ENCODE data around the gene ST7L.

The ST7L gene

DNA sequence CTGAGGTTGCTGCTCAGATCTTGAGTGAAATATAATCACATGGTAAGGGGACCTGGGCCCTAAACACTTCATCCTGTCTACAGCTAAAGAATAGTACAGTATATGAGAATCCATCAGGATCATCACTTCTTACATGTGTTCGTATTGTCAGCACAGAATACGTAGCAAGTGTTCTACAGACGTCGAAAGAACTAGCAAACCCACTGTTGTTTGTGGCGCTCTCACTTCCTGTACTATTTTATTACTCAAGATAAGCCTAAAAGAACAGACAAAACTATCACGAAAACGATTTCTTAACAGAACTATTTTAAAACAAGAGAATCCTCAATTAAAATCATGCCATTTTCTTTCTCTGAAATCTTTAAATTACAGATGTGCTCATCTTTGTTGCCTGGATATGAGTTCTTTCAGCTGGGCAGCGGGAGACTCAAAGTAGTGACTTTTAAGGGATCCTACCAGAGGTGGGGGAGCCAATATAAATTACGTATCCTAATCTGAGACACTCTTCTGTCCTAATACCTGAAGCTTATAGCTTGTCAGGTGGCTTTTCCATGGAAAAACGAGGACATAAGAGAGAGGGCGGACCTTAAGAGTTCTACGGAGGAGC lies 724 bp downstream of the ST7L start:
- DNase-seq, result no peak

DNA sequence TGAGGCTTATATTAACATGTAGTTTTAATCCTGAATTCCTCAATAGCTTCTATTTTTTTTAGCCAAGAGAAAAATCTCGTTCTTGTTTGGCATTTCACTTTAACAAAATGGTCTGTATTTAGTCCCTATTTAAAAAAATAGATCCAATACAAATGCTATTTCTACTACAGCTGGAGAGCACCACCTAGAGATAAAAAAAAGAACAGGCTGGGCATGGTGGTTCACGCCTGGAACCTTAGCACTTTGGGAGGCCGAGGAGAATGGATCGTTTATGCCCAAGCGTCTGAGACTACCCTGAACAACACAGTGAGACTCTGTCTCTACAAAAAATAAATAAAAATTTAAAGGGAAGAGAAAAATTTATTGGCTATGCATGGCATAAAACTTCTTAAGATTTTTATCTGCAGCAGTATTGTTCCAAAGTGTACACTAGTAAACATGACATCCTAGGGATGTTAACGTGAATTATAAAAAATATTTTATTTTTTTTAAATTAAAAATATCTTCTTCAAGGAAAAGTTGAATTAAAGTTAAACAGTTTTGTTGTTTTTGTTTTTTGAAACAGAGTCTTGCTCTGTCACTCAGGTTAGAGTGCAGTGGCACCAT lies 4.4 kb downstream of the ST7L start:
- DNase-seq, result peak; percentile 45

DNA sequence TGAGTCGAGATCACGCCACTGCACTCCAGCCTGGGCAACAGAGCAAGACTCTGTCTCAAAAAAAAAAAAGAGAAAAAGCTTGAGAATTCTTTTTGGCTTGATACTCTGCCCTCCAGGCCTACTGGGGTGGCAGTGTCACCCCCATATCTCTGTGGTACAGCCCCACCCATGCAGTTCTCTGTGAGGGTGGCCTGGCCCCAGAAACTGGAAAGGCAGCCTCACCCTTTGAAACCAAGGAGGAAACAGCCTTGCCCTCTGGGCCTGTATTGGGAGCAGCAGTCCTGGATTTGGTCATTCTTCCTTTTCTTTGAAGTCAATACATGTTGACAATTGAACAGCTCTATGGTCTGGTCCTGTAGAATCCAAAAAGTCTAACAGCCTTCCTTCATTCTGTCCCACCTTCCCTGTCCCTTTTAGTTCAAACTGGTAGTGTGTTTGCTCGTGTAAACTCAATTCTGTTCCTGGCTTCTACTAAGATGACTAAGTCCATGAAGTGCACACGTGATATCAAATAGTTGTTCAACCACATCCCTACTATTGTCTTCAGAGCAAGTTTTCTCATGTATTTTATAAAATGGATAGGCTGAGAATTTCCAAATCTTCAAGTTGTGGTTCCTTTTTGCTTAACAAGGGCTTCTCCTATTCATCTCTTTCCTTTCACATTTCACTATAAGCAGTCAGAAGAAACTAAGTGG lies 13.2 kb downstream of the ST7L start:
- DNase-seq, result no peak

DNA sequence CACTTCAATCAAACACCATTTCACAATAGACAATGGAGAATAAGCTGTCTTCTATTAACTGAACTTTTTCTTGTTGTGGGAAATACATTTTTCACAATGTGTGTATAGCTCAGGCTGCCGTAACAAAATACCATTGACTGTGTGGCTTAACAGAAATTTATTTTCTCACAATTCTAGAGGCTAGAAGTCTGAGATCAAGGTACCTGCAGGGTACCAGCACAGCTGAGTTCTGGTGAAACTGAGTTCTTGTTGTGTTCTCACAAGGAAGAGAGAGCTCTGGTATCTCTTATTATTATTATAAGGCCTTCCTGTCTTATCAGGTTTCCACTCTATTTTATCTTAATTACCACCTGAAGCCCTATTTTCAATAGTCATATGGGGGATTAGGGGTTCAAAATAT lies 15.4 kb downstream of the ST7L start:
- no peak for DNase-seq

DNA sequence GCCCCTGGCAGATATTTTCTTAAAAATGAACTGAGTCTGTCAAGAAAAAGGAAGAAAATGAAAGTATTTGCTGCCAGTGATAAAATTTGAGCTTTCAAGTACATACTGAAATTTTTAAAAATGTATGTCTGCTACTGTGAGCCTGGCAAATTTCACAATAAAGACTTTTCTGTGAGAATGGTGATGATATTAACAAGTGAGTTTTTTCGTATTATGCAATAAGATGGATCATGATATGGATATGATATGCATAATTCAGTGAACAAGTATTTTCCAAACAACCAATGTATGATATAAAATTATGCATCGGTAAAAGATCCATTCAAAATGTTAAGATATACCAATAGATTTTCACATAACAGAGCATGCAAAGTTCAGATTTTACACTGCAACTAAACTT lies 15.9 kb downstream of the ST7L start:
- no peak for DNase-seq

DNA sequence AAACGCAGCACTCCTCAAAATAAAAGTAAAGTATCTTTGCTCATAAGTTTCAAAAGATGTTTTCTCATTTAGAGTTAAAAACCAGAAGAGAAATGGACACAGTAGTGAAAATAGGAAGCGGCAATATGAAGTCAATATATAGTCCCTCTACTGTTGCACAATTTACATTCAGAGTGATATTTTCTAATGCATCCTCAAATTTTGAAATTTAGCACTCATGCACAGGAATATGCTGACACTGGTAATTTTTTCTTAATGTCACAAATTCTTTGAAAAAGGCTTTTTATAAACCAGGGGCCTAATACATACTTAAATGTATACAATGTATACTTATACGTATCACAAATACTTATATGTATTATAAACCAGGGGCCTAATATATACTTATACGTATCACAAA lies 19.5 kb downstream of the ST7L start:
- no peak for DNase-seq

DNA sequence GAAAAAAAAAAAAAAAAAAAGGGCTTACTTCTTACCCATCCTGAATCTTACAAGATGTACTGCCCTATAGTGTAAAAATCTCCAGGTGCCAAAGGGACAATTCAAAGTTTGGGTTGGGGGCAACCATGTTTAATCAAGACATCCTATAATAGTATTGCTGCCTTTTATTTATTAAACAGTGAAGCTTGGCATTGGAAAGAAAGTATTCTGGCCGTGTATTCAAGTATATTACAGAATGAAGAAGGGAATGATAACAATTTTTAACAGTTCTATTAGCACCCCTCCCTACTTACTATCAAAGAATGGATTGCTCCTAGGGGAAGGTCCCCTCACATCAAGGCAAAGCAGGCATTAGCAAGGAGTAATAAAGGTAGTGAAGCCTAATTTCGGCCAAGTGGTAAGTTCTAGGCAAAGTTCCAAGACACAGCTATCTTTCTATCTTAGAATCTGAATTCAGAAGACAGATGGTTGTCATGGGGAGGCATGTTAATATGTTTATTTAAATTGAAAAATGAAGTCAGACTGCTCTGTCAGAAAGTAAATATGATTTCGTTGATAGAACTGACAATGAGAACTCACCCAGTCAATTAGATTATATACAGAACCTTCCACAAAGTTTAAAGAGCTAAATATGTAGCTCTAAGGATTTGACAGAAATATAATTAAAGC lies 24.6 kb downstream of the ST7L start:
- peak; percentile 47 for DNase-seq

DNA sequence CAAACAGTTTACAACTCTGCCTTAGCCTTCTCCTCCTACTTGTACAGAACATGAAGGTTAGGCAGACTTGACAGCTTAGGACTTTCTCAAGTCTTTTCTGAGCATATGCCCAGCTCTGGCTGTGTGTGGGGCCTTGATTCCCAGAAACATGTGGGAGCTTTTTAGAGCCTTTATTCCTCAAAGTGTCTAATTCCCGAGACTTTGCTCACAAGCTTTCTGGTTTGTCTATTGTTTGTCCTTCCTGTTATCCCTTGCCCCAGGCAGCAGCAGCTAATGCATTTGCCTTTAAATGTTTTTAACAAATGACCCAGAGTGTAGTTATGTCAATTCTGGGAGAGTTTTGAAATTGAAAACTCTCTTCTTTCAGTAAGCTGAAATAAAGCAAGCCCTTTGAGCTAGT lies 29.2 kb downstream of the ST7L start:
- DNase-seq, result no peak

DNA sequence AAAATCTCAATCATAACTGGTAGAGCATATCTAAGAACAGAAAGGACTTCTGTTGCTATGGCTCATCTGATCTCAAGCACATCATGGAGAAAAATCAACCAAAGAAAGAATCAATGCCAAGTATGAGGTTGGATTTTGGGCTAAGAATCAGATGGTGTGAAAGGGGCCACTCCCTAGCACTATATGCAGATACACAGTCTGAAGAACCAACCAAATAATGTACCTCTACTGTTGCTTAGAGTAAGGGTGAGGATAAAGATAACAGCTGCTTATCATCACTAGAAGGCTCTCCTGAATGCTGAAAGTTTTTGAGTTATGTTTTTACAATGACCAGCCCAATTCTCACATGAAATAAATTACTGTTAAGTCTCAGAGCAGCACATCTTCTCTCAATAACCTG lies 35.6 kb downstream of the ST7L start:
- no peak for DNase-seq

DNA sequence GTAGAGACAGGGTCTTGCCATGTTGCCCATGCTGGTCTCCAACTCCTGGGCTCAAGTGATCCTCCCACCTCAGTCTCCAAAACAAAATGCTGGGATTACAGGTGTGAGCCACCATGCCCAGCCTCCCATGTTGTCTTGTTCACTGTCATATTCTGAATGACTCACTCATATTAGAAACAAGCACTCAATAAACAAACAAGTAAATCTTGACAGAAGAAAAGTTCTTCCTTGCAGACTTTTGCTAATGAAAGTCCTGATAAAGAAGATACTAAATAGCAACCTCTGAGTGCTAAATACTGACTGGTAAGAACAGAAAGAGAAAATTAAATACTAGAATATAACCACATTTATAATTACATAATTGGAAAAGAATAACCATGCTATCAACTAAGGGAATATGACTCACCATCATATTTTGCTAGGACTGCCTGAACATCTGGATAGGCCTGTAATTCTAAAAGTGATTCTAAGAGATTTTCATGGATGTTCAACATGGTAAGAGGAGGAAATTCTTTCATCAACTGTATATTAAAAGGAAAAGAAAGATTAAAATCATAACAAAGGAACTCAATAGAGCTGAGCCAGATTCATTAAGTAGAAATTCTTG lies 37.3 kb downstream of the ST7L start:
- DNase-seq, result no peak

DNA sequence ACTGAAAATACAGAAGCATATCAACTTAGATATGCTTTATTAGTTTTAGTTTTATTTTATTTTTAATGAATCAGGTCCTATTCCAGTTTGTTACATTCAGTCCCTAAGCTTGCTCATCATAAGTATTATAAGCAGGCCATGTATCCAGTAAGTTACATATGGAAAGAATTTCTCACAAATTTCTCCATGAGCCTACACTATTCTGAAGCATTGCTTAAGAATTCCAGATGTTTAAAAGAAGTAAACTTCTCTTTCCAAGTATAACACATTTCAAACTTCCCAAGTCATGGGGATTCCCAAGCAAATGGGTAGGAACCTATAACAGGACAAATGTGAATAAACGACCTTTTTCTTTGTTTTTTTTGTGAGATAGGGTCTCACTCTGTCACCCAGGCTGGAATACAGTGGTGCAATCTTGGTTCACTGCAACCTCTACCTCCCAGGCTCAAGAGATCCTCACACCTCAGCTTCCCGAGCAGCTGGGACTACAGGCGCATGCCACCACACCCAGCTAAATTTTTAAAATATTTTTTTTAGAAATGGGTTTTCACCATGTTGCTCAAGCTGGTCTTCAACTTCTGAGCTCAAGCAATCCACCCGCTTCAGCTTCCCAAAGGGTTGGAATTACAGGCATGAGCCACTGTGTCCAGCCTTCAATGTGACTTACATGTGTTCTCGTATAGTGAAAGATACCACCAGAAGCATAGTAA lies 39.0 kb downstream of the ST7L start:
- no peak for DNase-seq

DNA sequence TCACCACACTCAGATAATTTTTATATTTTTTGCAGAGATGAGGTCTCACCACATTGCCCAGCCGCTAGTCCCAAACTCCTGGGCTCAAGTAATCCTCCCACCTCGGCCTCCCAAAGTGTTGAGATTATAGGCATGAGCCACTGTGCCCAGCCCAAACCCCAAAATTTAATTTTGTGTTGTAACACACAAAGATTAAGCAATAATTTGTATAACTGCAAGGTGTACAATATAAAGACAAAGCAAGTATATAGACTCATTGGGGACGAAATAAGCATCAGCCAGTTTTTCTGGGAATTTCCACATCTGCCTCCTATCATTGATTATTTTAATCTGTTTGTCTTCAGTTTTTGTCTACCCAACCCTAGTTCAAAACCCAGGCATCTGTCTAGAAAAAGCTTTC lies 42.7 kb downstream of the ST7L start:
- DNase-seq, result no peak

DNA sequence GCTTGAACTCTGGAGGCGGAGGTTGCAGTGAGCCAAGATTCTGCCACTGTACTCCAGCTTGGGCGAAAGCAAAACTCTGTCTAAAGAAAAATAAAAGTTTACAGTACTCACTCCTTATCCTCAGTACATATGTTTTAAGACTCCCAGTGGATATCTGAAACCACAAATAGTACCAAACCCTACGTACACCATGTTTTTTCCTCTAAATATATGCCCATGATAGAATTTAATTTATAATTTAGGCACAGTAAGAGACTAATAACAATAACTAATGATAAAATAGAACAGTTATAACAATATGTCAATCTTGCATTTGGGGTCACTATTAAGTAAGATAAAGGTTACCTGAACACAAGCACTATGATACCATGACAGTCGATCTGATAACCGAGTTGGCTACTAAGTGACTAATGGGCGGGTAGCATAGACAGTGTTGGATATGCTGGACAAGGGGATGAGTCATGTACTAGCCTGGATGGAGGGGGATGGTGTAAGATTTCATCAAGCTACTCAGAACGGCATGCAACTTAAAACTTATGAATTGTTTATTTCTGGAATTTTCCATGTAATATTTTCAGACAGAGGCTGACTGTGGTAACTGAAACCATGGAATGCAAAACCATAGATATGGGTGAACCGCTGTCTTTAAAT lies 43.7 kb downstream of the ST7L start:
- no peak for DNase-seq

DNA sequence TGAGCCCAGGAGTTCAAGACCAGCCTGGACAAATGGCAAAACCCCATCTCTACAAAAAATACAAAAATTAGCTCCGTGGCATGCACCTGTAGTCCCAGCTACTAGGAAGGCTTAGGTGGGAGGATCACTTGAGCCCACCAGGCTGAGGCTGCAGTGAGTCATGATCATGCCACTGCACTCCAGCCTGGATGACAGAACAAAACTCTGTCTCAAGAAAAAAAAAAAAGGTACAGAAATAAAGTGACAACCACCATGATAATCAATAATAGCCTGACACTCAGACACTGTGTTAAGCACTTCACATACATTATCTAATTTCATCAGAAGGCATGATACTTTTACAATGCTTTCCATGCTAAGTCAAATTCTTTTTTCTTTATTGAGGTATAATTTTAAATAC lies 53.1 kb downstream of the ST7L start:
- no peak for DNase-seq

DNA sequence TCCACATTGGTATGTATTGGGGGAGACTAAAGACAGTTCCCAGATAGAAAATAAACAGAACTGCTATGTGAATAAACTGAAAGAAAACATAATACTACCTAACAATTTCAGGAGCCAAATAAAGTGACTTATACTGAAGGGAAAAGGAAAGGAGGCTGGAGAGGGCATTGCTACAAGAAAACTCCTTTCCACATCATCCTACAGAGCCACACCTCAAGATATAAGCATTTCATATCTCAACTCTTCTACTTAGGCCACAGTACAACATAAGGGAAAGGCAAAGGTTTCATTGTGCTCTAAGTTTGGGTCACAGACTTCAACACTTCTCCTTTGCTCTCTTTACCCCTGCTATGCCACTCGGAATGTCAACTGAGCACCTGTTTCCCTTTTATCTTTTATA lies 54.9 kb downstream of the ST7L start:
- no peak for DNase-seq

DNA sequence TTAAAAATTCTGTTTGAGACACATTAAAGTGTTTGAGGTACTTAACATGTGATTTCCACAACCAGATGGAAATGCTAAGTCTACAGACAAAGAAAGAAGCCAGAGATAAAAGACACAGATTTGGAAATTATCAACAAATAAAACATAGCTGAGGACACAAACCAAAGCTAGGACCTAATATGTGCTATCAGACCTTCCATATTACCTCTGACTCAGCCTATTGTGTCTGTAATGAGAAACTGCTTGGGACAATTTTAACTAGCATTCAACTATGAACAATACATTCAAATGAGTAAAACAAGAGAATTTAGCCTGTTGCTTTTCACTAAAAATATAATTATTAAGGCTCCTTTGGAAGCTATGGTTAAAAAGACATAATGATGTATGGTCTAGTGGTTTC lies 55.6 kb downstream of the ST7L start:
- no peak for DNase-seq

DNA sequence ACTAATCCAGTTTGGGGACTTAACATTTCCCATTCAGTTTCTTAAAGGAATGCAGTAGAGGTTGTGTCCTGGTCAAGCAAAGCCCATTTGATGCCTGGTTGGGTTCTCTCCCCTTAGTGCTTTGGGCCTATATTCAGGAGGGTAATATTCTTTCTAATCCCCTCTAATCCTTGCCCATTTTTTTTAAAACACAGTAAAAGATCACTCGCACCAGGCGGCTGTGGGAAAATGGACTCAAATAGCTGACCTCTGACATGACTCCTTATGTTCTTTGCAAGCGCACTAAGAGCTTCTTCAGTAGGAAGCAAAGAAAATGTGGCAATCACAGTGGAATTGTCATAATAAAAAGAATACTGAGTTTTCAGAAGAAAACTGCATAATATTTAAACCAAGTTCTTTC lies 60.3 kb downstream of the ST7L start:
- no peak for DNase-seq

DNA sequence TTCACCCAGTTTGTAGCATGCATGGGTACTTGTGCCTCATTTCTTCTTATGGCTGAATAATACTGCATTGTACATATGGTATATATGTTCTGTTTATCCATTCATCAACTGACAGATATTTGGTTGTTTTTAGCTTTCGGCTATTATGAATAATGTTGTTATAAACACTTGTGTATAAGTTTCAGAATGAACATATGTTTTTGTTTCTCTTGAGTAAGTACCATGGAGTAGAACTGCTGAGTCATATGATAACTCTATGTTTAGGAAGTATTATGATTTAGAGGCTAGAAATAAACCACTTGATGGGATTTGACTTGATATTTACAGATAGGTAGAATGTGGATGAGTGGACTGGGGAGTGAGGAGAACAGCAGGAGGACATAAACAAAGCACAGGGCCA lies 61.6 kb downstream of the ST7L start:
- peak; percentile 51 for DNase-seq

DNA sequence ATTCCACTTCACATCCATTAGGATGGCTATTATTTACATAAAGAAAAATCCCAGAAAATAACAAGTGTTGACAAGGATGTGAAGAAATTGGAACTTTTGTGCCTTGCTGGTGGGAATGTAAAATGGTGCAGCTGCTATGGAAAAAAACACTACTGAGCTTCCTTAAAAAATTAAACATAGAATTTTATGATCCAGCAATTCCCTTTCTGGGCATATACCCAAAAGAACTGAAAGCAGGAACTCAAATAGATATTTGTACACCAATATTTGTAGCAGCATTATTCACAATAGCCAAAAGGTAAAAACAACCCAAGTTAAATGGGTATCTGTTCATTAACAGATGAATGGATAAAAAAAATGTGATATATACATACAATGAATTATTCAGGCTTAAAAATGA lies 64.5 kb downstream of the ST7L start:
- DNase-seq, result no peak

DNA sequence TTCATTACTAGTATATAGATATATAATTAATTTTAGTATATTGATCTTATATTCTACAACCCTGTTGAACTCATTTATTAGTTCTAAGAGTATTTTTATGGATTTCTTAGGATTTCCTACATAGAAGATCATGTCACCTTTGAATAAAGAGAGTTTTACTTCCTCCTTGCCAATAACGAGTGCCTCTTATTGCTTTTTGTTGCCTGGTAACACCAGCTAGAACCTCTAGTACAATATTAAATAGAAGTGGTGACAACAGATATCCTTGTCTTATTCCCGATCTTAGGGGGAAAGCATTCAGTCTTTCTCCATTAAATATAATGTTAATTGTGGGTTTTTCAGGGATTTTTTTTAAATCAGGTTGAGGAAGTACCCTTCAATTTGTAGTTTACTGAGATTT lies 69.4 kb downstream of the ST7L start:
- DNase-seq, result no peak

DNA sequence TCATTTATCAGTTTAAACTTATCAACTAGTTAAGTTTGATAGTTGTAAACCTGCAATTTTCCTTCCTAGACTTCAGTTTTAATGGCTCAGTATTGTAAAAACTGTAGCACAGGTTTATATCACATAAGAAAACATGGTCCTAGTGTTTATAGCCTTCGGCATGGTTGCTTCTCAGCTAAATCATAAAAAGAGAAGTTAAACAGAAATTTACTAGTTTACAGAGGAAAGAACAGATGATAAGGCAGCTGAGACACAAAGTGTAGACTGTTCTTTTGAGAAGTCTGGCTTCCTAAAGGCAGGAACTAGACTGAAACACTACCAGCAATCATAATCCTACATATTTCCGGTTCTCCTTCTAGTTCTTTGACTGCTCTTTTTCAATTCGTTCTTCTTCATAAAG lies 70.4 kb downstream of the ST7L start:
- DNase-seq, result no peak

DNA sequence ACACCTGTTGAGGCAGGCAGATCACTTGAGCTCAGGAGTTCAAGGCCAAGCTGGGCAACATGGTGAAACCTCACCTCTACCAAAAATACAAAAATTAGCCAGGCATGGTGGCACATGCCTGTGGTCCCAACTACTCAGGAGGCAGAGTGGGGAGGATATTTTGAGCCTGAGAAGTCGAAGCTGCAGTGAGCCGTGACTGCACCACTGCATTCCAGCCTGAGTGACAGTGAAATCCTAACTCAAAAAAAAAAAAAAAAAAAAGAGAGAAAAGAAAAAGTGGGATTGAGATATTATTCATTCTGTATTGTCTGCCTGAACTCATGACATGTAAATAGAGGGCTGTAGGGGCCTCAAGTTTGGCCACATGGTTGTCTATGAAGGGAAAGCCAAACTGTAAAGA lies 72.9 kb downstream of the ST7L start:
- DNase-seq, result no peak

DNA sequence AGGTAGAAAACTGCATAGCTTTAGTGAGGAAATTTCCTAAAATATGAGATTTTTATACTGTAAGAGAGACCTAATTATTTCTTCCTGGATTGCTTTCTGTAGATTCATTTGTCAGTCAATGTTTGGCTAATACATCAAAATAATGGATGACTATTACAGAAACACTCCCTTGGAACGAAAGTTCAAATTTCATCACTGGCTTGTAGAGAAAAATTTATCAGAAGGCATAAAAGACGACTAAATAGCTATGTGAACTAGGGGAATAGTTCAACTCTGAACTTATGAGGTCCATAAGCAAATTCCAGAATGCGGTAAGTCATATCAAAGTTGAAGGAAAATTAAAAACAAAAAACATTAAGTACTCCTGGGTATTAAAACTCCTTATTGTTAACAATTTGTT lies 74.2 kb downstream of the ST7L start:
- no peak for DNase-seq

All from NCI-H2171 treated with DMSO at 0.1 percent for 48 hours (cell line).